Stomach (tissue), 9 donors: ENCODE measurements around the gene KHDC3L. TPM values are rescaled to one million over a fixed set of nuclear protein-coding genes. Genes with fewer than 3 reads are reported as not detected.
"Not testable (repeated sequence)": the region's sequence is repeated elsewhere in the genome, so short reads cannot be mapped to it uniquely, and the experiment has no call there.

Source experiments
- DNase-seq, 2 donors: peaks; one replicate each; pipeline versions ENCODE4 v3.0.0 to v3.0.0-alpha.2; 2013 to 2019
- H3K27ac ChIP-seq, 5 donors: fragments of 200-600 bp in 4 of 5; sonication (generic) in 4 of 5; one replicate each; pipeline ENCODE4 v1.5.1; 2013 to 2019; ENCODE audit warnings: mild to moderate bottlenecking in 1 of 5, moderate library complexity in 1 of 5
- H3K27me3 ChIP-seq, 3 donors: fragments of 200-600 bp; sonication (generic); one replicate each; pipeline ENCODE4 v1.5.1; 2017 to 2019; ENCODE audit warnings: mixed run types in 1 of 3
- H3K36me3 ChIP-seq, 4 donors: fragments of 200-600 bp; sonication (generic); 1 replicate in 3 of 4; 2 replicates in 1 of 4; pipeline ENCODE4 v1.5.1; 2016 to 2019
- H3K4me1 ChIP-seq, 4 donors: fragments of 200-600 bp; sonication (generic); one replicate each; pipeline ENCODE4 v1.5.1; 2016 to 2019
- H3K4me3 ChIP-seq, 4 donors: fragments of 200-600 bp; sonication (generic) in 3 of 4; one replicate each; pipeline ENCODE4 v1.5.1; 2016 to 2019; ENCODE audit warnings: mild to moderate bottlenecking in 1 of 4
- H3K9me3 ChIP-seq, 4 donors: fragments of 200-600 bp; sonication (generic); one replicate each; pipeline ENCODE4 v1.5.1; 2016 to 2019
- EP300 ChIP-seq: sonication (generic); formaldehyde crosslinking; IDR thresholded peaks from one replicate; pipeline ENCODE4 v1.6.1; 2017; ENCODE audit warnings: antibody characterized with exemption
- POLR2A ChIP-seq, 4 donors: fragments of 450-650 bp; IDR thresholded peaks; one replicate each; pipeline ENCODE4 v1.6.1; 2016; ENCODE audit warnings: antibody characterized with exemption in 4 of 4, control low read depth in 2 of 4, mild to moderate bottlenecking in 1 of 4, moderate library complexity in 1 of 4
- POLR2AphosphoS5 ChIP-seq, 3 donors: sonication (generic); formaldehyde crosslinking; IDR thresholded peaks; one replicate each; pipeline ENCODE4 v1.6.1; 2016; ENCODE audit warnings: antibody characterized with exemption in 3 of 3
- WGBS, 5 donors: extraction: QIAGEN DNeasy Blood & Tissue Kit in 3 of 5; methylation state at CpG; one replicate each; pipeline versions ENCODE4 v1.1.5 to v1.1.7; 2013 to 2018; 5-methylcytosine and 5-hydroxymethylcytosine counted together
- intact Hi-C: fragments of 100-400 bp; cut with DNase I; formaldehyde crosslinking; loops from one replicate; pipeline ENCODE4 v1.15.1; 2023; ENCODE audit warnings: low total_unique reads
- polyA plus RNA-seq, 3 donors: library from polyadenylated mRNA; stranded (reverse); fragments of 200-250 nt; gene quantifications; one replicate each; pipeline ENCODE4 v1.2.3, GENCODE V29; 2013
- total RNA-seq, 5 donors: library from RNA; depleted of rRNA; stranded (reverse); fragments of >200 nt; gene quantifications; one replicate each; pipeline versions ENCODE4 v1.1.0 to v1.2.3, GENCODE V29; 2014 to 2016
- TF ChIP-seq, protein P1 (sequence below), 7 experiments: fragments of 450-650 bp in 4 of 7; fragments of 200-600 bp in 3 of 7; sonication (generic) in 3 of 7; IDR thresholded peaks; one replicate each; pipeline ENCODE4 v1.5.1; 2016 to 2019; ENCODE audit warnings: antibody characterized with exemption in 7 of 7, control low read depth in 2 of 7, mild to moderate bottlenecking in 1 of 7
- donor health status: healthy with polysubstance abuse.
- donor health status: Bipolar disorder and iron deficiency.
- donor health status: healthy.

KHDC3L gene
- total and polyA plus RNA-seq, 8 donors: not detected

- Histone ChIP-seq H3K4me3 (no peak overlapping the region), H3K27ac (no peak overlapping the region), H3K27me3 (no peaks in the 10 kb centered on the region), H3K9me3 (no peaks in the 10 kb centered on the region), H3K36me3 (no peaks in the 10 kb centered on the region), H3K4me1 (peaks cover 0 to 13% (median 5%) of the 10 kb centered on the region in 4 donors)
- intact Hi-C loops: no loop called here
- 83 to 87% (median 86%) methylated on average over 10 of the region's 10 CpGs for WGBS, 5 donors
- no peak for TF ChIP-seq POLR2A (IDR thresholded peaks at IDR 0.05)
- TF ChIP-seq, protein P1, sequence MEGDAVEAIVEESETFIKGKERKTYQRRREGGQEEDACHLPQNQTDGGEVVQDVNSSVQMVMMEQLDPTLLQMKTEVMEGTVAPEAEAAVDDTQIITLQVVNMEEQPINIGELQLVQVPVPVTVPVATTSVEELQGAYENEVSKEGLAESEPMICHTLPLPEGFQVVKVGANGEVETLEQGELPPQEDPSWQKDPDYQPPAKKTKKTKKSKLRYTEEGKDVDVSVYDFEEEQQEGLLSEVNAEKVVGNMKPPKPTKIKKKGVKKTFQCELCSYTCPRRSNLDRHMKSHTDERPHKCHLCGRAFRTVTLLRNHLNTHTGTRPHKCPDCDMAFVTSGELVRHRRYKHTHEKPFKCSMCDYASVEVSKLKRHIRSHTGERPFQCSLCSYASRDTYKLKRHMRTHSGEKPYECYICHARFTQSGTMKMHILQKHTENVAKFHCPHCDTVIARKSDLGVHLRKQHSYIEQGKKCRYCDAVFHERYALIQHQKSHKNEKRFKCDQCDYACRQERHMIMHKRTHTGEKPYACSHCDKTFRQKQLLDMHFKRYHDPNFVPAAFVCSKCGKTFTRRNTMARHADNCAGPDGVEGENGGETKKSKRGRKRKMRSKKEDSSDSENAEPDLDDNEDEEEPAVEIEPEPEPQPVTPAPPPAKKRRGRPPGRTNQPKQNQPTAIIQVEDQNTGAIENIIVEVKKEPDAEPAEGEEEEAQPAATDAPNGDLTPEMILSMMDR (IDR thresholded peaks at IDR 0.05): no peak
- no peak for TF ChIP-seq POLR2AphosphoS5 (IDR thresholded peaks at IDR 0.05)
- no peak for TF ChIP-seq EP300
- no peak for DNase-seq
Measured at GRCh38 chr6:73389854-73390253, 27.4 kb downstream of the KHDC3L start.

DNA sequence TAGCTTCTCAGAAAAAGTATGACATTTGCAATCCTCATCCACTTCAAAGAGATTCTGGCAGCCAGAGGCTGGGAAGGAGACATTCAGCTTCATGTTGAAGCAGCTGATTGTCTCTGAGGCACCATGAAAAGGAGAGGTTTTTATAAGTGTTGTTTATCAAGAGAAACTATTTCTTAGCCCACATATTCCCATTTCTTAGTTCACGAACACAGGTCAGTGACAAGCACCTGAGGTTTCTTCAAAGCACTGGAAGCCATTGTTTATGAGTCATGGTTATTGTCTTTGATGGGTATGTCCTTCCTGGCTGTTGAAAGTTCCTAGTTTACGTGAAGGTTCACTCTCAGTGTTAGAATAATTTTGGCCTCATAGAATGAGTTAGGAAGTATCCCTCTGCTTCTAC is 29.2 kb downstream of the KHDC3L start:
- Histone ChIP-seq H3K4me1 (peaks cover 0 to 13% (median 5%) of the 10 kb centered on the region in 4 donors), H3K4me3 (no peak overlapping the region), H3K27me3 (no peaks in the 10 kb centered on the region), H3K27ac (no peak overlapping the region), H3K36me3 (no peaks in the 10 kb centered on the region), H3K9me3 (no peaks in the 10 kb centered on the region)
- intact Hi-C loops: no loop called here
- TF ChIP-seq EP300: no peak
- no peak for TF ChIP-seq POLR2AphosphoS5 (IDR thresholded peaks at IDR 0.05)
- no peak for TF ChIP-seq POLR2A (IDR thresholded peaks at IDR 0.05)
- TF ChIP-seq, protein P1 (IDR thresholded peaks at IDR 0.05): no peak
- no peak for DNase-seq
- WGBS, 5 donors: 78 to 89% (median 87%) methylated on average over 2 of the region's 2 CpGs

DNA sequence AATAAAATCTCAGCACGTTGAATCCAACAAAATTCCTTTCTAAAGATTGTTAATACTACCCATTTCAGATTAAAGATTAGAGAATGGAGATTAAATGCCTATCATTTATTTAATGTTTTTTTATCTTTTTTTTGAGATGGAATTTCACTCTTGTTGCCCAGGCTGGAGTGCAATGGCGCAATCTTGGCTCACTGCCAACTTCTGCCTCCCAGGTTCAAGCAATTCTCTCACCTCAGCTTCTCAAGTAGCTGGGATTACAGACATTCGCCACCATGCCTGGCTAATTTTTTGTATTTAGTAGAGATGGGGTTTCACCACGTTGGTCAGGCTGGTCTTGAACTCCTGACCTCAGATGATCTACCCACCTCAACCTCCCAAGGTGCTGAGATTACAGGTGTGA is 29.7 kb downstream of the KHDC3L start:
- WGBS, 5 donors: 54 to 72% (median 62%) methylated on average over 4 of the region's 4 CpGs

GRCh38 chr6:73393278-73393677 is 30.8 kb downstream of the KHDC3L start:
- DNase-seq: no peak
- no peaks in the 10 kb centered on the region for H3K36me3 ChIP-seq
- H3K4me3 ChIP-seq: no peak overlapping the region
- H3K9me3 ChIP-seq: no peaks in the 10 kb centered on the region
- WGBS, 5 donors: 87 to 95% (median 94%) methylated on average over 3 of the region's 3 CpGs
- H3K27me3 ChIP-seq: no peaks in the 10 kb centered on the region
- H3K4me1 ChIP-seq: peaks cover 0 to 13% (median 5%) of the 10 kb centered on the region in 4 donors
- TF ChIP-seq, protein P1 (IDR thresholded peaks at IDR 0.05): no peak
- TF ChIP-seq POLR2AphosphoS5 (IDR thresholded peaks at IDR 0.05) (no peak), EP300 (no peak), POLR2A (IDR thresholded peaks at IDR 0.05) (no peak)
- no peak overlapping the region for H3K27ac ChIP-seq
- intact Hi-C loops: no loop called here

More for the DNA sequence above, 29.7 kb downstream of the KHDC3L start:
- H3K36me3 ChIP-seq, H3K27me3 ChIP-seq, DNase-seq, H3K4me3 ChIP-seq, H3K27ac ChIP-seq, intact Hi-C loops, H3K9me3 ChIP-seq: not testable (repeated sequence)
- peaks cover 0 to 13% (median 5%) of the 10 kb centered on the region in 4 donors for H3K4me1 ChIP-seq

GRCh38 chr6:73394577-73395354 is 32.3 kb downstream of the KHDC3L start, which contains the start of gene DDX43:
Gene DDX43, plus strand, starts transcription at chr6:73394828. Its CDS starts 78 bp downstream, at chr6:73394906.
- DNase-seq: peak in 1 of 2 donors; percentile 36
- no peaks in the 10 kb centered on the region for H3K4me1 ChIP-seq
- TF ChIP-seq, protein P1 (IDR thresholded peaks at IDR 0.05): no peak
- no peak for TF ChIP-seq POLR2AphosphoS5 (IDR thresholded peaks at IDR 0.05)
- TF ChIP-seq EP300: no peak
- TF ChIP-seq POLR2A (IDR thresholded peaks at IDR 0.05): no peak
- WGBS, 5 donors: 66 to 82% (median 72%) methylated on average over 37 to 54 of the region's 54 CpGs
- intact Hi-C loops: no loop called here
- no peaks in the 10 kb centered on the region for H3K27me3 ChIP-seq
- H3K27ac ChIP-seq: peak within 1 kb of the TSS in 4 of 5 donors; percentile 58 to 77 (median 66)
- no peaks in the 10 kb centered on the region for H3K9me3 ChIP-seq
- H3K4me3 ChIP-seq: peak within 1 kb of the TSS in 3 of 4 donors; percentile 28 to 32 (median 28)
- no peaks in the 10 kb centered on the region for H3K36me3 ChIP-seq
